IMR-90 (cell line): ENCODE data around the gene SPATA9. TPM values are rescaled to one million over a fixed set of nuclear protein-coding genes. Genes with fewer than 3 reads are reported as not detected.

ENCODE experiments used
- ATAC-seq: fragments of 200-7000 bp; cut with Tn5 transposase; 2 replicates; pipeline ENCODE4 v1.9.1; 2020; ENCODE audit warnings: low read depth, mild to moderate bottlenecking, moderate library complexity
- BruUV-seq: library from RNA; stranded (reverse); fragments of 400-500 nt; replicated peaks from 2 replicates; lab custom pipeline; 2021; lab: Mats Ljungman, UMichigan
- CTCF ChIA-PET: fragments of 300-600 bp; formaldehyde crosslinking; extraction: SDS; loops from one replicate; lab custom pipeline; 2021; ENCODE audit warnings: antibody characterized with exemption; lab: Yijun Ruan, JAX
- POLR2A ChIA-PET: fragments of 300-600 bp; sonication (Branson Sonifier 250); formaldehyde crosslinking; loops from one replicate; lab custom pipeline; 2022; ENCODE audit warnings: antibody characterized with exemption; ENCODE audit not compliant: unreplicated experiment; lab: Charles Lee
- DNase-seq: peaks from one replicate; pipeline ENCODE4 v3.0.0; 2013
- H2AFZ ChIP-seq: replicated peaks from 2 replicates; pipeline ENCODE3; 2013; ENCODE audit warnings: low read length, mild to moderate bottlenecking; ENCODE audit not compliant: poor library complexity
- H2AK5ac ChIP-seq: 2 replicates; pipeline ENCODE4 v1.6.1; 2013; ENCODE audit warnings: low read depth, low read length, inconsistent platforms
- H2AK9ac ChIP-seq: replicated peaks from 2 replicates; pipeline ENCODE3; 2013; ENCODE audit warnings: mild to moderate bottlenecking, low read depth, low read length, moderate library complexity; ENCODE audit not compliant: poor library complexity
- H2BK120ac ChIP-seq: 2 replicates; pipeline ENCODE4 v1.6.1; 2013; ENCODE audit warnings: low read depth, low read length, inconsistent platforms
- H2BK15ac ChIP-seq: 3 replicates; pipeline ENCODE4 v1.6.1; 2013; ENCODE audit warnings: low read depth, low read length, inconsistent platforms
- H2BK20ac ChIP-seq: 2 replicates; pipeline ENCODE4 v1.6.1; 2013; ENCODE audit warnings: low read depth, mild to moderate bottlenecking, inconsistent platforms, low read length, moderate library complexity
- H2BK5ac ChIP-seq: 2 replicates; pipeline ENCODE4 v1.6.1; 2013; ENCODE audit warnings: mild to moderate bottlenecking, low read depth, low read length, inconsistent platforms; ENCODE audit not compliant: poor library complexity, severe bottlenecking
- H3K14ac ChIP-seq: replicated peaks from 2 replicates; pipeline ENCODE4 v1.6.1; 2013; ENCODE audit warnings: low read depth, low read length, inconsistent platforms
- H3K18ac ChIP-seq: 2 replicates; pipeline ENCODE4 v1.6.1; 2013; ENCODE audit warnings: low read depth, low read length, control low read depth
- H3K23ac ChIP-seq: 2 replicates; pipeline ENCODE4 v1.6.1; 2013; ENCODE audit warnings: low read depth, low read length, inconsistent platforms
- H3K27ac ChIP-seq: 2 replicates; pipeline ENCODE4 v1.5.1; 2013; ENCODE audit warnings: mild to moderate bottlenecking, control low read depth, low read length; ENCODE audit not compliant: insufficient read depth
- H3K27me3 ChIP-seq: 2 replicates; pipeline ENCODE4 v1.6.1; 2013; ENCODE audit warnings: low read length; ENCODE audit not compliant: control insufficient read depth, insufficient read depth
- H3K36me3 ChIP-seq: 2 replicates; pipeline ENCODE4 v1.6.1; 2013; ENCODE audit warnings: low read length, mixed read lengths; ENCODE audit not compliant: control insufficient read depth, insufficient read depth
- H3K4ac ChIP-seq: 2 replicates; pipeline ENCODE4 v1.6.1; 2013; ENCODE audit warnings: low read depth, low read length, inconsistent platforms
- H3K4me1 ChIP-seq: 2 replicates; pipeline ENCODE4 v1.6.1; 2013; ENCODE audit warnings: low read length, mixed read lengths; ENCODE audit not compliant: control insufficient read depth, insufficient read depth
- H3K4me2 ChIP-seq: 2 replicates; pipeline ENCODE4 v1.6.1; 2013; ENCODE audit warnings: low read depth, mild to moderate bottlenecking, control low read depth, low read length, moderate library complexity
- H3K4me3 ChIP-seq: 2 replicates; pipeline ENCODE4 v1.5.1; 2013; ENCODE audit warnings: low read depth, mild to moderate bottlenecking, control low read depth, low read length, moderate library complexity; ENCODE audit not compliant: insufficient read depth
- H3K56ac ChIP-seq: 2 replicates; pipeline ENCODE4 v1.6.1; 2013; ENCODE audit warnings: low read length, inconsistent platforms; ENCODE audit not compliant: insufficient read depth; ENCODE audit errors: extremely low read depth
- H3K79me1 ChIP-seq, 2 experiments: 2 replicates each; pipeline ENCODE4 v1.6.1; 2013; ENCODE audit warnings: low read length in 2 of 2, inconsistent platforms in 1 of 2, low read depth in 1 of 2
- H3K9ac ChIP-seq: 2 replicates; pipeline ENCODE4 v1.6.1; 2013; ENCODE audit warnings: low read depth, low read length, control low read depth
- H3K9me1 ChIP-seq: 2 replicates; pipeline ENCODE4 v1.6.1; 2013; ENCODE audit warnings: low read length, inconsistent platforms; ENCODE audit not compliant: insufficient read depth
- H3K9me3 ChIP-seq: 2 replicates; pipeline ENCODE4 v1.6.1; 2013; ENCODE audit warnings: low read length; ENCODE audit not compliant: control insufficient read depth, insufficient read depth
- H4K20me1 ChIP-seq: 2 replicates; pipeline ENCODE4 v1.6.1; 2013; ENCODE audit warnings: low read length, inconsistent platforms; ENCODE audit not compliant: insufficient read depth
- H4K5ac ChIP-seq: 2 replicates; pipeline ENCODE4 v1.6.1; 2013; ENCODE audit warnings: mild to moderate bottlenecking, low read depth, low read length, control low read depth
- H4K8ac ChIP-seq, 2 experiments: 2 replicates each; pipeline ENCODE4 v1.6.1; 2013; ENCODE audit warnings: low read depth in 2 of 2, low read length in 2 of 2, control low read depth in 1 of 2, inconsistent platforms in 1 of 2
- H4K91ac ChIP-seq: 2 replicates; pipeline ENCODE4 v1.6.1; 2013; ENCODE audit warnings: low read depth, low read length, inconsistent platforms; ENCODE audit not compliant: insufficient read depth
- CEBPB ChIP-seq: IDR thresholded peaks from 2 replicates; pipeline ENCODE4 v1.6.1; 2012; ENCODE audit warnings: low read depth, low read length, improper control_type of control experiment
- FOS ChIP-seq: fragments of 150-350 bp; IDR thresholded peaks from 2 replicates; pipeline ENCODE4 v1.6.1; 2016; ENCODE audit warnings: low read depth, low read length
- POLR2A ChIP-seq: IDR thresholded peaks from 2 replicates; pipeline ENCODE4 v1.6.1; 2012; ENCODE audit warnings: mild to moderate bottlenecking, low read depth, low read length
- RAD21 ChIP-seq: IDR thresholded peaks from 2 replicates; pipeline ENCODE4 v1.6.1; 2012; ENCODE audit warnings: low read length, improper control_type of control experiment
- RCOR1 ChIP-seq: IDR thresholded peaks from 2 replicates; pipeline ENCODE4 v1.6.1; 2012; ENCODE audit warnings: mild to moderate bottlenecking, low read length, improper control_type of control experiment; ENCODE audit not compliant: insufficient replicate concordance
- SMC3 ChIP-seq: fragments of 150-350 bp; IDR thresholded peaks from 2 replicates; pipeline ENCODE4 v1.6.1; 2016; ENCODE audit warnings: low read depth, mild to moderate bottlenecking, antibody characterized with exemption, low read length, moderate library complexity
- WGBS, 2 experiments: methylation state at CpG; one replicate each; pipeline versions ENCODE4 v1.1.5 to v1.1.7; 2013; ENCODE audit warnings: missing lambda C conversion rate in 2 of 2; ENCODE audit not compliant: insufficient read length in 1 of 2; ENCODE audit errors: extremely low coverage in 2 of 2; 5-methylcytosine and 5-hydroxymethylcytosine counted together
- dilution Hi-C: fragments of 300-500 bp; cut with HindIII; formaldehyde crosslinking; loops from one replicate; pipeline ENCODE4 v1.14.3; 2018; ENCODE audit warnings: low sequenced_read_pairs; ENCODE audit not compliant: unreplicated experiment
- in situ Hi-C: fragments of 300-500 bp; cut with MboI; formaldehyde crosslinking; loops from 3 replicates; pipeline ENCODE4 v1.14.3; 2019; ENCODE audit warnings: low sequenced_read_pairs, inconsistent platforms, mixed read lengths
- intact Hi-C: fragments of 100-400 bp; cut with micrococcal nuclease; formaldehyde crosslinking; loops from 2 replicates; pipeline ENCODE4 v1.10.0; 2022
- polyA plus RNA-seq, 3 experiments: library from polyadenylated mRNA; depleted of rRNA; stranded (reverse); fragments of >200 nt; gene quantifications; 2 replicates each; pipeline ENCODE4 v1.2.3, GENCODE V29; 2012; ENCODE audit warnings: low replicate concordance in 1 of 3
- total RNA-seq: library from RNA; depleted of rRNA; stranded (reverse); fragments of >200 nt; gene quantifications from 2 replicates; pipeline ENCODE4 v1.2.3, GENCODE V29; 2012

Gene SPATA9
- total and polyA plus RNA-seq, 2 of the 4 experiments (the other 2 are of a cell fraction) = 0.72 to 0.86 TPM

DNA sequence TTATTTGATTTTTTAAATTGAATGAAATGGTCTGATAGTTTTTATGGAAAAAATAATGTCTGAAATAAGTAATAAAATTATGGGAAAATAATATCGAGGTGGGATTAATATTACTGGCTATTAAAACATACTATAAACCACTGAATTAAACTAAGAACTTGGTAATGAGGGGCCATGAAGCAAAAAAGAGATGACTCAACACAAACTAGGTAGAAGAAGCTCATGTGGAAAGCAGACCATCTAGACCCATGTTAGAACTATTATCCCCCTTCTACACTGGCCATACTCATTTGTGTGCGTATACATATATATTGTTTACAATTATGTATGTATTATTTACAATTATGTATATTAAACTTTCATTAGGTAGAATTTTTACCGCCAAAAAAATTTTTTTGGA lies 71.4 kb downstream of the SPATA9 start:
- Histone ChIP-seq H3K9me3 (peaks cover 3% of the 10 kb centered on the region; the same call in 1 of the 2 replicates), H3K79me1 (no peaks in the 10 kb centered on the region), H2BK20ac (no peak overlapping the region), H3K36me3 (no peaks in the 10 kb centered on the region), H3K14ac (no peak overlapping the region), H2AFZ (no peak overlapping the region), H2BK15ac (no peak overlapping the region), H4K5ac (no peak overlapping the region), H2AK5ac (no peak overlapping the region), H3K4me2 (no peak overlapping the region), H2BK120ac (no peak overlapping the region), H3K27ac (no peak overlapping the region), H4K20me1 (no peaks in the 10 kb centered on the region), H3K4me3 (no peak overlapping the region), H3K4ac (no peak overlapping the region), H2BK5ac (no peak overlapping the region), H3K18ac (no peak overlapping the region), H3K9ac (no peak overlapping the region), H4K8ac (no peak overlapping the region), H3K23ac (no peak overlapping the region), H3K9me1 (no peaks in the 10 kb centered on the region), H3K56ac (no peak overlapping the region), H3K4me1 (no peaks in the 10 kb centered on the region), H4K91ac (no peak overlapping the region), H2AK9ac (no peak overlapping the region), H3K27me3 (no peaks in the 10 kb centered on the region)
- dilution Hi-C loops = no loop called here
- WGBS, 2 experiments = 100% methylated on average over 1 of the region's 3 CpGs; no CpG with 5 or more reads in 1 of the 2 experiments
- in situ Hi-C loops = no loop called here
- intact Hi-C loops = no loop called here
- ATAC-seq (no peak), DNase-seq (no peak)
- CTCF ChIA-PET = no interaction called here
- POLR2A ChIA-PET = no interaction called here
- no peak for TF ChIP-seq RAD21
- TF ChIP-seq SMC3 = no peak
- TF ChIP-seq FOS = no peak
- no peak for TF ChIP-seq RCOR1
- TF ChIP-seq CEBPB = no peak
- TF ChIP-seq POLR2A = no peak
- BruUV-seq = no TSS peak
